Stomach smooth muscle (tissue), 2 donors: ENCODE results near the gene OR2S2.
"Not testable (repeated sequence)": the region's sequence is repeated elsewhere in the genome, so short reads cannot be mapped to it uniquely, and the experiment has no call there.

Source experiments
- H3K27ac ChIP-seq: one replicate; pipeline ENCODE4 v1.7.0; 2013; ENCODE audit warnings: mild to moderate bottlenecking, low read length, inconsistent platforms
- H3K27me3 ChIP-seq, 2 donors: one replicate each; pipeline ENCODE4 v1.7.0; 2013; ENCODE audit warnings: low read length in 2 of 2; ENCODE audit not compliant: insufficient read depth in 2 of 2, control insufficient read depth in 1 of 2
- H3K36me3 ChIP-seq, 2 donors: one replicate each; pipeline ENCODE4 v1.7.0; 2013; ENCODE audit warnings: low read length in 2 of 2; ENCODE audit not compliant: control insufficient read depth in 2 of 2, insufficient read depth in 2 of 2
- H3K4me1 ChIP-seq: one replicate; pipeline ENCODE4 v1.7.0; 2013; ENCODE audit warnings: low read length; ENCODE audit not compliant: control insufficient read depth, insufficient read depth
- H3K4me3 ChIP-seq, 2 donors: one replicate each; pipeline ENCODE4 v1.7.0; 2013; ENCODE audit warnings: low read length in 2 of 2
- H3K9ac ChIP-seq, 2 donors: one replicate each; pipeline ENCODE4 v1.7.0; 2013; ENCODE audit warnings: low read length in 2 of 2, mild to moderate bottlenecking in 1 of 2
- H3K9me3 ChIP-seq, 2 donors: one replicate each; pipeline ENCODE4 v1.7.0; 2013; ENCODE audit warnings: low read length in 2 of 2; ENCODE audit not compliant: control insufficient read depth in 2 of 2
- donor health status: healthy.
- donor health status: Pancreatic carcinoma.

The OR2S2 gene

GRCh38 chr9:35917261-35917660, 40.7 kb downstream of the OR2S2 start:
- H3K27me3 ChIP-seq = no peaks in the 10 kb centered on the region
- H3K4me1 ChIP-seq = peaks cover 4% of the 10 kb centered on the region
- no peak overlapping the region for H3K27ac ChIP-seq
- H3K9ac ChIP-seq = no peak overlapping the region
- no peaks in the 10 kb centered on the region for H3K36me3 ChIP-seq
- H3K9me3 ChIP-seq = no peaks in the 10 kb centered on the region
- H3K4me3 ChIP-seq = no peak overlapping the region

- H3K4me3 ChIP-seq = no peak overlapping the region
- no peak overlapping the region for H3K9ac ChIP-seq
- H3K27ac ChIP-seq = no peak overlapping the region
These were observed 42.2 kb downstream of the OR2S2 start for GRCh38 chr9:35915681-35916294.

GRCh38 chr9:35914301-35914807, 43.6 kb downstream of the OR2S2 start:
- no peaks in the 10 kb centered on the region for H3K36me3 ChIP-seq
- no peak overlapping the region for H3K27ac ChIP-seq
- no peaks in the 10 kb centered on the region for H3K27me3 ChIP-seq
- no peak overlapping the region for H3K4me3 ChIP-seq
- H3K9ac ChIP-seq = no peak overlapping the region
- H3K9me3 ChIP-seq = no peaks in the 10 kb centered on the region
- peaks cover 17% of the 10 kb centered on the region for H3K4me1 ChIP-seq

More at GRCh38 chr9:35915681-35916294, 42.2 kb downstream of the OR2S2 start:
- no peaks in the 10 kb centered on the region for H3K36me3 ChIP-seq
- H3K4me1 ChIP-seq = peaks cover 4% of the 10 kb centered on the region
- H3K9me3 ChIP-seq = no peaks in the 10 kb centered on the region
- H3K27me3 ChIP-seq = no peaks in the 10 kb centered on the region

GRCh38 chr9:35913429-35913828, 44.5 kb downstream of the OR2S2 start:
- not testable (repeated sequence) for H3K27me3 ChIP-seq, H3K9me3 ChIP-seq, H3K9ac ChIP-seq, H3K36me3 ChIP-seq, H3K4me3 ChIP-seq, H3K27ac ChIP-seq
- peaks cover 22% of the 10 kb centered on the region for H3K4me1 ChIP-seq

GRCh38 chr9:35912791-35913400, 45.1 kb downstream of the OR2S2 start:
- no peak overlapping the region for H3K4me3 ChIP-seq
- H3K9ac ChIP-seq = no peak overlapping the region
- peaks cover 27% of the 10 kb centered on the region for H3K4me1 ChIP-seq
- no peaks in the 10 kb centered on the region for H3K36me3 ChIP-seq
- H3K9me3 ChIP-seq = no peaks in the 10 kb centered on the region
- H3K27ac ChIP-seq = no peak overlapping the region
- H3K27me3 ChIP-seq = no peaks in the 10 kb centered on the region

- Histone ChIP-seq H3K4me3 (no peak overlapping the region), H3K4me1 (peaks cover 39% of the 10 kb centered on the region), H3K36me3 (no peaks in the 10 kb centered on the region), H3K27ac (no peak overlapping the region), H3K9me3 (no peaks in the 10 kb centered on the region), H3K27me3 (no peaks in the 10 kb centered on the region), H3K9ac (no peak overlapping the region)
These were observed 46.3 kb downstream of the OR2S2 start for GRCh38 chr9:35911690-35912089.

GRCh38 chr9:35910613-35911359, 47.2 kb downstream of the OR2S2 start:
- H3K9ac ChIP-seq = no peak overlapping the region
- no peak overlapping the region for H3K4me3 ChIP-seq
- no peaks in the 10 kb centered on the region for H3K36me3 ChIP-seq
- no peak overlapping the region for H3K27ac ChIP-seq
- H3K27me3 ChIP-seq = no peaks in the 10 kb centered on the region
- H3K4me1 ChIP-seq = peaks cover 48% of the 10 kb centered on the region
- H3K9me3 ChIP-seq = no peaks in the 10 kb centered on the region

- Histone ChIP-seq H3K27me3 (no peaks in the 10 kb centered on the region), H3K4me3 (no peak overlapping the region), H3K9me3 (no peaks in the 10 kb centered on the region), H3K9ac (peak overlapping the region in 1 of 2 donors; percentile 13), H3K4me1 (peaks cover 57% of the 10 kb centered on the region), H3K36me3 (no peaks in the 10 kb centered on the region), H3K27ac (peak overlapping the region; percentile 81)
These were observed 48.0 kb downstream of the OR2S2 start for GRCh38 chr9:35909687-35910612.

- Histone ChIP-seq H3K27me3 (no peaks in the 10 kb centered on the region), H3K27ac (peak within 1 kb of the TSS; percentile 81), H3K9me3 (no peaks in the 10 kb centered on the region), H3K4me3 (peak within 1 kb of the TSS; percentile 22 to 28), H3K36me3 (no peaks in the 10 kb centered on the region), H3K9ac (peak within 1 kb of the TSS; percentile 13 to 42), H3K4me1 (peaks cover 59% of the 10 kb centered on the region)
These were observed 48.7 kb downstream of the OR2S2 start, which contains the start of gene SPAAR for GRCh38 chr9:35909274-35909673. Gene SPAAR, plus strand, starts transcription at chr9:35909490. Its CDS starts 974 bp downstream, at chr9:35910464.

- Histone ChIP-seq H3K36me3 (no peaks in the 10 kb centered on the region), H3K9ac (peak overlapping the region in 1 of 2 donors; percentile 42), H3K9me3 (no peaks in the 10 kb centered on the region), H3K27ac (peak overlapping the region; percentile 81), H3K4me1 (peaks cover 59% of the 10 kb centered on the region), H3K27me3 (no peaks in the 10 kb centered on the region), H3K4me3 (peak overlapping the region; percentile 22 to 28)
These were observed 49.3 kb downstream of the OR2S2 start for GRCh38 chr9:35908504-35909125.
